Tibial nerve (tissue), 4 donors: ENCODE measurements around the gene RACK1.
A peak's percentile ranks its signal among the peaks of the same experiment; 100 is the strongest.

Experiments used
- EP300 ChIP-seq, 2 donors: sonication (generic); formaldehyde crosslinking; IDR thresholded peaks; one replicate each; pipeline ENCODE4 v1.6.1; 2017; ENCODE audit warnings: antibody characterized with exemption in 2 of 2, mild to moderate bottlenecking in 1 of 2
- POLR2A ChIP-seq, 2 donors: fragments of 450-650 bp; IDR thresholded peaks; one replicate each; pipeline ENCODE4 v1.6.1; 2017; ENCODE audit warnings: antibody characterized with exemption in 2 of 2, mild to moderate bottlenecking in 2 of 2, moderate library complexity in 2 of 2
- TF ChIP-seq, protein P1 (sequence below), 5 experiments: fragments of 200-600 bp in 3 of 5; fragments of 450-650 bp in 2 of 5; sonication (generic) in 3 of 5; IDR thresholded peaks; one replicate each; pipeline ENCODE4 v1.5.1; 2016 to 2019; ENCODE audit warnings: antibody characterized with exemption in 5 of 5, mild to moderate bottlenecking in 3 of 5, moderate library complexity in 2 of 5

DNA sequence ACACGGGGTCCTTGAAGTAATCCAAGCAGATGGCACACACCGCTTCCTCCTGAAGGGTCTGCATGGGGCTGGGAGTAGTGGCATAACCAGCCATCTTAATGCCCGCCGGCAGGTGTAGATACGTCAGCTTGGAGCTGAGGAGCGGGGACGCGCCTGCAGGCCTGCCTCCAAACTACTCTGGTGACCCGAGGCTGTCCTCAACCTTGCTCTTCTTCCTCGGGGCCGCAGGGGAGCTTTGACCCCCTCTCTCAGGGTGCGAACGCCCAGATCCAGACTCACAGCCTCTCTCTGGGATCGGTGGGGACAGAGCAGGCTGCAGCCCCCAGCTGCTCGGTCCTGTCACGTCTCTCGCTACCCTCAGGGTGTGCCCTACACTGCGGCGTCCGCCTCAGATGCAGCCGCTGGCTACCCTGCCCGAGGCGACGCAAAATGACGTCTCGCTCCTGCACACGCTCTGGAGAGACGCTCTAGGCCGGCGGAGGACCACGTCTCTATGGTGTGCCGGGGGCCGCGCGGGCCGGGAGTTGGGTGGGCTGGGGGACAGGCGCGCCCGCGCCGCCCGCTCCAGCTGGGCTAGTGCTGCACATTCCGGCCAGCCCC lies 17.1 kb upstream of the RACK1 start, which contains the start of gene TRIM52:
- TF ChIP-seq, protein P1, sequence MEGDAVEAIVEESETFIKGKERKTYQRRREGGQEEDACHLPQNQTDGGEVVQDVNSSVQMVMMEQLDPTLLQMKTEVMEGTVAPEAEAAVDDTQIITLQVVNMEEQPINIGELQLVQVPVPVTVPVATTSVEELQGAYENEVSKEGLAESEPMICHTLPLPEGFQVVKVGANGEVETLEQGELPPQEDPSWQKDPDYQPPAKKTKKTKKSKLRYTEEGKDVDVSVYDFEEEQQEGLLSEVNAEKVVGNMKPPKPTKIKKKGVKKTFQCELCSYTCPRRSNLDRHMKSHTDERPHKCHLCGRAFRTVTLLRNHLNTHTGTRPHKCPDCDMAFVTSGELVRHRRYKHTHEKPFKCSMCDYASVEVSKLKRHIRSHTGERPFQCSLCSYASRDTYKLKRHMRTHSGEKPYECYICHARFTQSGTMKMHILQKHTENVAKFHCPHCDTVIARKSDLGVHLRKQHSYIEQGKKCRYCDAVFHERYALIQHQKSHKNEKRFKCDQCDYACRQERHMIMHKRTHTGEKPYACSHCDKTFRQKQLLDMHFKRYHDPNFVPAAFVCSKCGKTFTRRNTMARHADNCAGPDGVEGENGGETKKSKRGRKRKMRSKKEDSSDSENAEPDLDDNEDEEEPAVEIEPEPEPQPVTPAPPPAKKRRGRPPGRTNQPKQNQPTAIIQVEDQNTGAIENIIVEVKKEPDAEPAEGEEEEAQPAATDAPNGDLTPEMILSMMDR (IDR thresholded peaks at IDR 0.05): peak in 1 of 5 experiments; percentile 21
- peak; percentile 76 to 78 for TF ChIP-seq POLR2A (IDR thresholded peaks at IDR 0.05)
- peak in 1 of 2 donors; percentile 95 for TF ChIP-seq EP300 (IDR thresholded peaks at IDR 0.05)
